Astrocyte of the cerebellum (primary cell): ENCODE measurements around the gene SCYGR8.

Source experiments
- DNase-seq: peaks from one replicate; pipeline ENCODE4 v3.0.0-alpha.2; 2011; ENCODE audit warnings: low read depth
- H3K4me3 ChIP-seq: 2 replicates; pipeline ENCODE4 v1.5.1; 2011; ENCODE audit warnings: mild to moderate bottlenecking, low read depth, low read length, moderate library complexity
- in situ Hi-C: cut with HindIII; loops from 2 replicates; pipeline ENCODE4 v1.10.0; 2017; ENCODE audit warnings: low sequenced_read_pairs
- TF ChIP-seq, protein P1 (sequence below): IDR thresholded peaks from 2 replicates; pipeline ENCODE4 v1.5.1; 2012; ENCODE audit warnings: low read length, low read depth, moderate library complexity, mild to moderate bottlenecking; ENCODE audit errors: missing control alignments

SCYGR8 gene

DNA sequence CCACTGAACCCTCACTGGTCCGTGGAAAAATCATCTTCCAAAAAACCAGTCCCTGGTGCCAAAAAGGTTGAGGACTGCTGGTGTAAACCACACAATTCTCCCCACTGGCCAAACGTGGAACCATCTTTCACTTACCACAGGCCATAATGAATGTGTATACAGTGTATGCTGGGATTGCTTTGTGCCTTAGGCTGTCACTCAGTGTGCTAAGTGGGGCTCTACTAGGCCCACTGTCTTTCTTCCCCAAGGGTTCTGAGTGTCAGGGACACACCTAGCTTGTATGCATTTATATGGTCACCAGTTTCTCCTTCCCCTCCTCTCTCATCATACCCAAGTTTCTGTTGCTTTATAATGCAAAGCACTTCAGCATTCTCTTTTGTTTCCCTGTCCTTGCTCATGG, 27.2 kb downstream of the SCYGR8 start:
- H3K4me3 ChIP-seq: no peak overlapping the region
- no peak for DNase-seq
- in situ Hi-C loops: no loop called here
- TF ChIP-seq, protein P1, sequence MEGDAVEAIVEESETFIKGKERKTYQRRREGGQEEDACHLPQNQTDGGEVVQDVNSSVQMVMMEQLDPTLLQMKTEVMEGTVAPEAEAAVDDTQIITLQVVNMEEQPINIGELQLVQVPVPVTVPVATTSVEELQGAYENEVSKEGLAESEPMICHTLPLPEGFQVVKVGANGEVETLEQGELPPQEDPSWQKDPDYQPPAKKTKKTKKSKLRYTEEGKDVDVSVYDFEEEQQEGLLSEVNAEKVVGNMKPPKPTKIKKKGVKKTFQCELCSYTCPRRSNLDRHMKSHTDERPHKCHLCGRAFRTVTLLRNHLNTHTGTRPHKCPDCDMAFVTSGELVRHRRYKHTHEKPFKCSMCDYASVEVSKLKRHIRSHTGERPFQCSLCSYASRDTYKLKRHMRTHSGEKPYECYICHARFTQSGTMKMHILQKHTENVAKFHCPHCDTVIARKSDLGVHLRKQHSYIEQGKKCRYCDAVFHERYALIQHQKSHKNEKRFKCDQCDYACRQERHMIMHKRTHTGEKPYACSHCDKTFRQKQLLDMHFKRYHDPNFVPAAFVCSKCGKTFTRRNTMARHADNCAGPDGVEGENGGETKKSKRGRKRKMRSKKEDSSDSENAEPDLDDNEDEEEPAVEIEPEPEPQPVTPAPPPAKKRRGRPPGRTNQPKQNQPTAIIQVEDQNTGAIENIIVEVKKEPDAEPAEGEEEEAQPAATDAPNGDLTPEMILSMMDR: no peak

DNA sequence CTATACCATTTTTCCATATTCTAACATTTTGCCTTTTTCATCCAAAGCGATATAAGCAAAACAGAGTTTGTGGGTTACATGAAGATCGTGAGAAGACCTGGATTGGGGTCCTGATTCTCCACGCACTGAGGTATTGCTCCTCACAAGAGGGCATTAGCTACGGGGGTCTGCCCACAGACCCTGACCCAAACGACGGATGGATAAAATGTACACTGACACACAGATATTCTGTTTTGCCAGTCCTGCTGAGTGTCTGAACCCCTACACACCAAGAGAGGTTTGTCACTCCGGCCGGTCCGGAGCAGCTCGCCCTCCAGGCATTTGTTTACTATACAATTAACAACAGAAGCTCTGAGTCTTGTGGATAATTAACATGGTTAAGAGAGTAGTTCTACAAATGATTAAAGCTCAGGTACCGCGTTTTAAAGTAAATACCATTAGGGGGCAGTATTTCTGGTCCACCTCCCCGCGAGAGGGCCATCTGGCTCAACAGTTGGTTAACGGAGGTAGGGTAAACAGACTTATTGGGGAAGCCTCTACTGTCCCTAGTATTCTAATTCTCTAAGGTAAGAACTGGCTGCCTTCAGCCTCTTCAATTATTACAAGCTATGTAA, 28.4 kb downstream of the SCYGR8 start:
- TF ChIP-seq, protein P1: peak; percentile 7
- H3K4me3 ChIP-seq: no peak overlapping the region
- DNase-seq: no peak
- in situ Hi-C loops: no loop called here

DNA sequence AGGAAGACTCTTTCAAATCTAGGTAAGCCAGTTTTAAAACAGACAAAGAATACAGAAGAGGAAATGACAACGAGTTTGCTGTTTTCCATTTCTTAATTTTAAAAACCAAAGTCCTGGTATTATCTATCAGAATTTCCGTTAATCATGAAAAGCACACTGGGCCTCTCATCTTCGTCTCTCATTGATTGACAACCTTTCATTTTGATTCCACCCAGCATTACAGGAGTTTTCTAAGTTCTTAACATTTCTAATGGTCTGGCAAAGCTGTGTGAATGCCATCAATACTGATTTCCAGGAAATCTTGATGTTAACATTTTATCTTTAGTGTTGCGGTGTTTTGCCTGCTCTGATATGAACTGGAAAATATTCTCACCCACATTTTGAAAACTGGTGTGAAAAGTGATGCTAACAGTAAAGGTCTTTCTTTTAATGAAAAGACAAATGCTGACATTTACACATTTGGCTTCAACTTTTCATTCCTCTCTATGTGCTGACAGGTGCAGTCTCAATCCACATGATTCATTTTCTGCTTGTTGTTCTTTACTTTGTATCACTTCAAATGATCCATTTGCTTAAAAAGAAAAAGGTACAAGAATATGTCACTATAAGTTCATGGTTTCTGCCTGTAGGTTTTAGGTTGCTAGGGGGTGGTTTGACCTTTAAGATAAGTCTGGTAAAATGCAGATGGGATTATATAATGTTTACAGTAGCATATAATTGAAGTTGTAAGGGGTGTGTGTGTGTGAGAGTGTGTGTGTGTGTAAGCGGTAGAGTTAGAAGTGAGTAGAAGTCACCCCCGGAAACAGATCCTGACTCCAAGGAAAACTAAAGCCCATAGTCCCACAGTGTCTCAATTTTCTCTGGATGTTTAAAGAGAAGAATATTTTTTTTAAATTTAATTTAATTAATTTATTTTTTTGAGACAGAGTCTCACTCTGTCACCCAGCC, 29.5 kb downstream of the SCYGR8 start:
- in situ Hi-C loops: no loop called here
- no peak overlapping the region for H3K4me3 ChIP-seq
- no peak for DNase-seq
- TF ChIP-seq, protein P1: no peak

DNA sequence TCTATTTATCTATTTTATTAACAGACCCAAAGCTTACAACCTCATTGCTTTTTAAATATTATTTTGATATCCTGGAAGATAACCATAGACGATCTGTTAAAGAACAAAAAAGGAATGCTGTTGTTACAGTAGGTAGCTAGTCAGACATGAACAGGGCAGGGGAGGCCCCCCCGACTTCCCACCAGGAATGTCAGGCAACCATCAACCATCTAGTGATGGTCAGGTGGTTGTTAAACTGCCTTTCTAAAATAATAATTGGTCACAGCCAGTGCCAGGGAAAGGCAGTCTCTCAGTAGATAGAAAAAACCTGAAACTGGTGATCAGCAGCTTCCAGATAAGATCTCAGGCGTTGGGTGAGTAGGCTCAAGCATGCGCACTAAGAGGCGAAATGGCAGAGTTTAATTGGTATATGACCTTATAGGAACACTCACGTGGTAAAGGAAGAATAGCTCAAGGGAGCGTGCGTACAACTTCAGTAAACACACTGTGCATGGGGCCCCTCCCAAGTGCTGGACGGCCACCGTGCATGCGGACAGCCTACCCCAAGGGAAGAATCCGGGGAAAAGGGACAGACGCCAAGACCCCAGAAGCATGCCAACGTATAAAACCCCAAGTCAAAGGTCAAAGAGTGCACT, 35.4 kb downstream of the SCYGR8 start:
- no peak for DNase-seq
- H3K4me3 ChIP-seq: no peak overlapping the region
- TF ChIP-seq, protein P1: no peak
- in situ Hi-C loops: loop anchor here (5.0 kb wide), 1 partner anchor 71 kb away; no protein-coding TSS in a partner anchor

DNA sequence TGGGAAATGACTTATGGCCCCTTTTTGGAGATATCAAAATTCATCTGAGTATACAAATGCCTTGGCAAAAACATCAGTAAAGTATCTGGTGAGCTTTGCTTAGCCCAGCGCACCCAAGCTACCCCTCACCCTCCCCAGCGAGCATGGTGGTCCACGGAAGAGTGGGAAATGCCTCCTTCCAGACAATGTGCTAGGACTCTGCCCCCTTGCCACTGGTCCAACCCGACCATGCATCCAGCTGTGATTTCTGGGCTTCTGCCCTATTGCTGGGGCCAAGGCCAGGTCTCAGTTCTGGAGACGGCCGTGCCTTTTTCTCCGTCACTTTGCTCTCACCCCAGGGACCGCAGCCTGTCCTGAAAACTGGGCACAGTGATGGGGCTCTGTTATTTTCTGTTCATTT, 36.1 kb downstream of the SCYGR8 start:
- DNase-seq: no peak
- H3K4me3 ChIP-seq: no peak overlapping the region
- TF ChIP-seq, protein P1: no peak
- in situ Hi-C loops: loop anchor here (5.0 kb wide), 1 partner anchor 70 kb away; no protein-coding TSS in a partner anchor

DNA sequence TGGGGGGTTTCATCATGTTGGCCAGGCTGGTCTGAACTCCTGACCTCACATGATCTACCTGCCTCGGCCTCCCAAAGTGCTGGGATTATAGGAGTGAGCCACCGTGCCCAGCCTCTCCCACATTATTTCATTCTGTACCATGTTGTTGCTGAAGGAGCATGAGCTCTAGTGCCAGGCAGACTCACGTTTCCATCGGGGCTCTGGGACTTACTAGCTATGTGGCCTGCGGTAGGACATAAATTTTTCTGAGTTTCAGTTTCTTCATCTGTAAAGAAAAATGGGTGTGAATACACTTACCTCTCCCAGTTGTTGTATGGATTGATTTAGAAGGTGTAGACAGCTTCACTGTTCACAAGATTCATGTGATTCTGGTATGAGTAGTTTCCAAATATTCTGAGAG, 37.1 kb downstream of the SCYGR8 start:
- TF ChIP-seq, protein P1: no peak
- DNase-seq: no peak
- H3K4me3 ChIP-seq: no peak overlapping the region
- in situ Hi-C loops: loop anchor here (5.0 kb wide), 1 partner anchor 69 kb away; no protein-coding TSS in a partner anchor
